Measurements from ENCODE around the gene MAPK1.

DNA sequence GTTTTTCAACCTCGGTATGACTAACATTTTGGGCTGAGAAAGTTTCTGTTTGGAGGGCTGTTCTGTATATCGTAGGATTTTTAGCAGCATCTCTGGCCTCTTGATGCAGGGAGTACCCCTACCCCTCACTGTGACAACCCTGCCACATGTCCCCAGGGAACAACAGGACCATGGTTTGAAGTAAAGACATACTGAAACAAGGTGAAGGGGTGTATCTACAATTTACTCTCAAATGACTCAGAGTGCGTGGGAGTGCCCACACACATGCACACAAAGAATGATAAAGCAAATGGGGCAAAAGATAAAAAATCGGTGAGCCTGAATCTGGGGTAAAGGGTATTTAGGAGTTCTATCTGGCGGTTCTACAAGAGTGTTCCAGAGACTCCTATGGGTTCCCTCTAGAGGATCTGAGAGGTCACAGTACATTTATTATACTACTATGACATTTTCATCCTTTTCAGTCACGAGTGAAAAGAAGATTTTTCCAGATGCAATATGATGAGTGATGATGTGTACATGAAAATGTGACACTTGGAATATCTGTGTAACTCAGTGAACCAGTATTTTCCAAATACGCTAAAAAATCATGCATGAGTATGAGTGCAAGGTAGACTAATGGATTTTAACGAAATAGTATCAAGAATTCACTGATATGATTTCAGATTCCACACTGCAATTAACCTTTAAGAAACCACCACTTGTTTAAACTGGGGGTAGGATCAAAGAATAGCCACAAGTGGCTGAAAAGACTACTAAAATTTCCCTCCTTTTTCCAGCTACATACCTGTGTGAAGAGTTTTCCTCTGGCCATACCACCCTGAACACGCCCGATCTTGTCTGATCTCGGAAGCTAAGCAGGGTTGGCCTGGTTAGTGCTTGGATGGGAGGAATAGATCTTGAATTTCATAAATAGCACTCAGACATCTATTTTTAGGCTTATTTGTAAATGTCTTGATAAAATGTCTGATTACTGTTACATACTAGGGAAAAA, 75.5 kb downstream of the MAPK1 start:
- TF ChIP-seq ZNF184 (tag by site-specific recombination; IDR thresholded peaks at IDR 0.05) = no peak
- no peak for TF ChIP-seq ZNF214 (tag by site-specific recombination; IDR thresholded peaks at IDR 0.05; ENCODE audit: borderline replicate concordance)
- TF ChIP-seq, protein P1, sequence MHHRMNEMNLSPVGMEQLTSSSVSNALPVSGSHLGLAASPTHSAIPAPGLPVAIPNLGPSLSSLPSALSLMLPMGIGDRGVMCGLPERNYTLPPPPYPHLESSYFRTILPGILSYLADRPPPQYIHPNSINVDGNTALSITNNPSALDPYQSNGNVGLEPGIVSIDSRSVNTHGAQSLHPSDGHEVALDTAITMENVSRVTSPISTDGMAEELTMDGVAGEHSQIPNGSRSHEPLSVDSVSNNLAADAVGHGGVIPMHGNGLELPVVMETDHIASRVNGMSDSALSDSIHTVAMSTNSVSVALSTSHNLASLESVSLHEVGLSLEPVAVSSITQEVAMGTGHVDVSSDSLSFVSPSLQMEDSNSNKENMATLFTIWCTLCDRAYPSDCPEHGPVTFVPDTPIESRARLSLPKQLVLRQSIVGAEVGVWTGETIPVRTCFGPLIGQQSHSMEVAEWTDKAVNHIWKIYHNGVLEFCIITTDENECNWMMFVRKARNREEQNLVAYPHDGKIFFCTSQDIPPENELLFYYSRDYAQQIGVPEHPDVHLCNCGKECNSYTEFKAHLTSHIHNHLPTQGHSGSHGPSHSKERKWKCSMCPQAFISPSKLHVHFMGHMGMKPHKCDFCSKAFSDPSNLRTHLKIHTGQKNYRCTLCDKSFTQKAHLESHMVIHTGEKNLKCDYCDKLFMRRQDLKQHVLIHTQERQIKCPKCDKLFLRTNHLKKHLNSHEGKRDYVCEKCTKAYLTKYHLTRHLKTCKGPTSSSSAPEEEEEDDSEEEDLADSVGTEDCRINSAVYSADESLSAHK (tag by site-specific recombination; IDR thresholded peaks at IDR 0.05) = no peak
- TF ChIP-seq ZNF626 (tag by site-specific recombination; IDR thresholded peaks at IDR 0.05) = no peak
- no peak for TF ChIP-seq REPIN1 (tag by site-specific recombination; IDR thresholded peaks at IDR 0.05; ENCODE audit: low read depth)
- TF ChIP-seq, protein P2, sequence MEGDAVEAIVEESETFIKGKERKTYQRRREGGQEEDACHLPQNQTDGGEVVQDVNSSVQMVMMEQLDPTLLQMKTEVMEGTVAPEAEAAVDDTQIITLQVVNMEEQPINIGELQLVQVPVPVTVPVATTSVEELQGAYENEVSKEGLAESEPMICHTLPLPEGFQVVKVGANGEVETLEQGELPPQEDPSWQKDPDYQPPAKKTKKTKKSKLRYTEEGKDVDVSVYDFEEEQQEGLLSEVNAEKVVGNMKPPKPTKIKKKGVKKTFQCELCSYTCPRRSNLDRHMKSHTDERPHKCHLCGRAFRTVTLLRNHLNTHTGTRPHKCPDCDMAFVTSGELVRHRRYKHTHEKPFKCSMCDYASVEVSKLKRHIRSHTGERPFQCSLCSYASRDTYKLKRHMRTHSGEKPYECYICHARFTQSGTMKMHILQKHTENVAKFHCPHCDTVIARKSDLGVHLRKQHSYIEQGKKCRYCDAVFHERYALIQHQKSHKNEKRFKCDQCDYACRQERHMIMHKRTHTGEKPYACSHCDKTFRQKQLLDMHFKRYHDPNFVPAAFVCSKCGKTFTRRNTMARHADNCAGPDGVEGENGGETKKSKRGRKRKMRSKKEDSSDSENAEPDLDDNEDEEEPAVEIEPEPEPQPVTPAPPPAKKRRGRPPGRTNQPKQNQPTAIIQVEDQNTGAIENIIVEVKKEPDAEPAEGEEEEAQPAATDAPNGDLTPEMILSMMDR (tag by site-specific recombination; IDR thresholded peaks at IDR 0.05) = no peak
- no peak for TF ChIP-seq ZFP41 (tag by site-specific recombination; IDR thresholded peaks at IDR 0.05; ENCODE audit: borderline replicate concordance)
- TF ChIP-seq, protein P3, sequence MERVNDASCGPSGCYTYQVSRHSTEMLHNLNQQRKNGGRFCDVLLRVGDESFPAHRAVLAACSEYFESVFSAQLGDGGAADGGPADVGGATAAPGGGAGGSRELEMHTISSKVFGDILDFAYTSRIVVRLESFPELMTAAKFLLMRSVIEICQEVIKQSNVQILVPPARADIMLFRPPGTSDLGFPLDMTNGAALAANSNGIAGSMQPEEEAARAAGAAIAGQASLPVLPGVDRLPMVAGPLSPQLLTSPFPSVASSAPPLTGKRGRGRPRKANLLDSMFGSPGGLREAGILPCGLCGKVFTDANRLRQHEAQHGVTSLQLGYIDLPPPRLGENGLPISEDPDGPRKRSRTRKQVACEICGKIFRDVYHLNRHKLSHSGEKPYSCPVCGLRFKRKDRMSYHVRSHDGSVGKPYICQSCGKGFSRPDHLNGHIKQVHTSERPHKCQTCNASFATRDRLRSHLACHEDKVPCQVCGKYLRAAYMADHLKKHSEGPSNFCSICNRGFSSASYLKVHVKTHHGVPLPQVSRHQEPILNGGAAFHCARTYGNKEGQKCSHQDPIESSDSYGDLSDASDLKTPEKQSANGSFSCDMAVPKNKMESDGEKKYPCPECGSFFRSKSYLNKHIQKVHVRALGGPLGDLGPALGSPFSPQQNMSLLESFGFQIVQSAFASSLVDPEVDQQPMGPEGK (tag by site-specific recombination; IDR thresholded peaks at IDR 0.05) = no peak
- TF ChIP-seq ZBTB17 (tag by site-specific recombination; IDR thresholded peaks at IDR 0.05) = no peak
- TF ChIP-seq, protein P4, sequence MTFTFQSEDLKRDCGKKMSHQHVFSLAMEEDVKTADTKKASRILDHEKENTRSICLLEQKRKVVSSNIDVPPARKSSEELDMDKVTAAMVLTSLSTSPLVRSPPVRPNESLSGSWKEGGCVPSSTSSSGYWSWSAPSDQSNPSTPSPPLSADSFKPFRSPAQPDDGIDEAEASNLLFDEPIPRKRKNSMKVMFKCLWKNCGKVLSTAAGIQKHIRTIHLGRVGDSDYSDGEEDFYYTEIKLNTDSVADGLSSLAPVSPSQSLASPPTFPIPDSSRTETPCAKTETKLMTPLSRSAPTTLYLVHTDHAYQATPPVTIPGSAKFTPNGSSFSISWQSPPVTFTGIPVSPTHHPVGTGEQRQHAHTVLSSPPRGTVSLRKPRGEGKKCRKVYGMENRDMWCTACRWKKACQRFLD (tag by site-specific recombination; IDR thresholded peaks at IDR 0.05) = no peak
- no peak for TF ChIP-seq BCL11A (tag by site-specific recombination; IDR thresholded peaks at IDR 0.05; ENCODE audit: low read depth)

Measured in HEK293 (cell line).